Upper lobe of right lung (tissue), 1 donor: ENCODE data around the gene GCLC. TPM values are rescaled to one million over a fixed set of nuclear protein-coding genes. Genes with fewer than 3 reads are reported as not detected.

Experiments
- ATAC-seq: fragments of 200-7000 bp; cut with Tn5 transposase; one replicate; pipeline ENCODE4 v1.9.1; 2020; ENCODE audit warnings: mild to moderate bottlenecking, moderate library complexity
- DNase-seq: peaks from one replicate; pipeline ENCODE4 v3.0.0-alpha.2; 2020
- H3K27ac ChIP-seq: fragments of 200-600 bp; one replicate; pipeline ENCODE4 v1.8.0; 2022
- H3K27me3 ChIP-seq: fragments of 200-600 bp; one replicate; pipeline ENCODE4 v1.8.0; 2022; ENCODE audit warnings: mild to moderate bottlenecking
- H3K36me3 ChIP-seq: fragments of 200-600 bp; one replicate; pipeline ENCODE4 v1.8.0; 2022
- H3K4me1 ChIP-seq: fragments of 200-600 bp; one replicate; pipeline ENCODE4 v1.8.0; 2022
- H3K4me3 ChIP-seq: fragments of 200-600 bp; one replicate; pipeline ENCODE4 v1.8.0; 2022; ENCODE audit warnings: mild to moderate bottlenecking
- H3K9me3 ChIP-seq: fragments of 200-600 bp; one replicate; pipeline ENCODE4 v1.8.0; 2022
- intact Hi-C: fragments of 100-400 bp; cut with DNase I; formaldehyde crosslinking; loops from one replicate; pipeline ENCODE4 v1.11.0; 2022
- total RNA-seq: library from RNA; stranded (reverse); fragmentation: NEBNext Ultra II Directional; extraction: Animal tissue kit (Norgen Biotek cat#: 25700); gene quantifications from one replicate; pipeline ENCODE4 v1.2.1, GENCODE V29; 2021
- TF ChIP-seq, protein P1 (sequence below): fragments of 200-600 bp; IDR thresholded peaks from one replicate; pipeline ENCODE4 v1.8.0; 2022; ENCODE audit warnings: antibody characterized with exemption
- donor health status: DM: no; HTN: yes; CAD: no; lungs with severe emphysema.

GCLC gene
- total RNA-seq, 1 donor from 2014 or later: 40.0 TPM

- intact Hi-C loops: no loop called here
- H3K27me3 ChIP-seq: no peaks in the 10 kb centered on the region
- H3K4me3 ChIP-seq: no peak overlapping the region
- no peaks in the 10 kb centered on the region for H3K9me3 ChIP-seq
- no peaks in the 10 kb centered on the region for H3K4me1 ChIP-seq
- DNase-seq (no peak), ATAC-seq (no peak)
- TF ChIP-seq, protein P1, sequence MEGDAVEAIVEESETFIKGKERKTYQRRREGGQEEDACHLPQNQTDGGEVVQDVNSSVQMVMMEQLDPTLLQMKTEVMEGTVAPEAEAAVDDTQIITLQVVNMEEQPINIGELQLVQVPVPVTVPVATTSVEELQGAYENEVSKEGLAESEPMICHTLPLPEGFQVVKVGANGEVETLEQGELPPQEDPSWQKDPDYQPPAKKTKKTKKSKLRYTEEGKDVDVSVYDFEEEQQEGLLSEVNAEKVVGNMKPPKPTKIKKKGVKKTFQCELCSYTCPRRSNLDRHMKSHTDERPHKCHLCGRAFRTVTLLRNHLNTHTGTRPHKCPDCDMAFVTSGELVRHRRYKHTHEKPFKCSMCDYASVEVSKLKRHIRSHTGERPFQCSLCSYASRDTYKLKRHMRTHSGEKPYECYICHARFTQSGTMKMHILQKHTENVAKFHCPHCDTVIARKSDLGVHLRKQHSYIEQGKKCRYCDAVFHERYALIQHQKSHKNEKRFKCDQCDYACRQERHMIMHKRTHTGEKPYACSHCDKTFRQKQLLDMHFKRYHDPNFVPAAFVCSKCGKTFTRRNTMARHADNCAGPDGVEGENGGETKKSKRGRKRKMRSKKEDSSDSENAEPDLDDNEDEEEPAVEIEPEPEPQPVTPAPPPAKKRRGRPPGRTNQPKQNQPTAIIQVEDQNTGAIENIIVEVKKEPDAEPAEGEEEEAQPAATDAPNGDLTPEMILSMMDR: no peak
- no peaks in the 10 kb centered on the region for H3K36me3 ChIP-seq
- no peak overlapping the region for H3K27ac ChIP-seq
Measured at GRCh38 chr6:53527249-53527765, 17.6 kb downstream of the GCLC start.

DNA sequence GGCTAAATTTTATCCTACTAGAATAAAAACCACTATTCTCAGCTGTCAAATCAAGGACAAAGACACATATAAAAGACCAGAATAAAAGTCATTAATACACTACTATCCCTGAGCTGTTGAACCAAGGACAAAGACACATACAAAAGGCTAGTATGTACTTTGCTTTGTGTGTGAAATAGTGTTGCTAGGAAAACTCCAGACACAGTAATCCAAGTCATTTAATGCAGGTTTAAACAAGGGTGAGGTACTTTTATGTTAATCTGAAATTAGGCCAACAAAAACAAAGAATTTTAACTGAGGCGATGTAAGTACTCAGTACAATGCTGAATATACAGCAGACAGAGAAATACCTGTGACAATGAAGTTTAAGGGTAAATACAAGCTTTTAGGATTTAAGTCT lies 18.9 kb downstream of the GCLC start:
- Histone ChIP-seq H3K27ac (no peak overlapping the region), H3K4me3 (no peak overlapping the region), H3K27me3 (no peaks in the 10 kb centered on the region), H3K36me3 (no peaks in the 10 kb centered on the region), H3K4me1 (no peaks in the 10 kb centered on the region), H3K9me3 (no peaks in the 10 kb centered on the region)
- intact Hi-C loops: no loop called here
- no peak for ATAC-seq
- no peak for DNase-seq
- TF ChIP-seq, protein P1: no peak

GRCh38 chr6:53524455-53524815 lies 20.5 kb downstream of the GCLC start:
- Histone ChIP-seq H3K27ac (no peak overlapping the region), H3K4me3 (no peak overlapping the region), H3K4me1 (no peaks in the 10 kb centered on the region), H3K9me3 (no peaks in the 10 kb centered on the region), H3K36me3 (peaks cover 8% of the 10 kb centered on the region), H3K27me3 (no peaks in the 10 kb centered on the region)
- DNase-seq (no peak), ATAC-seq (peak; percentile 32)
- TF ChIP-seq, protein P1: no peak
- intact Hi-C loops: no loop called here

GRCh38 chr6:53523511-53524454 lies 21.1 kb downstream of the GCLC start:
- Histone ChIP-seq H3K9me3 (no peaks in the 10 kb centered on the region), H3K4me1 (no peaks in the 10 kb centered on the region), H3K27me3 (no peaks in the 10 kb centered on the region), H3K4me3 (no peak overlapping the region), H3K36me3 (peaks cover 8% of the 10 kb centered on the region), H3K27ac (no peak overlapping the region)
- intact Hi-C loops: no loop called here
- TF ChIP-seq, protein P1: no peak
- no peak for ATAC-seq
- no peak for DNase-seq

- no peak for DNase-seq
- intact Hi-C loops: no loop called here
- Histone ChIP-seq H3K27me3 (no peaks in the 10 kb centered on the region), H3K4me3 (no peak overlapping the region), H3K4me1 (no peaks in the 10 kb centered on the region), H3K27ac (no peak overlapping the region), H3K36me3 (peaks cover 11% of the 10 kb centered on the region), H3K9me3 (no peaks in the 10 kb centered on the region)
- TF ChIP-seq, protein P1: no peak
- no peak for ATAC-seq
Measured at GRCh38 chr6:53520320-53520928, 24.5 kb downstream of the GCLC start.
